H1 (cell line): Measurements from ENCODE around the gene TMOD4. TPM values are rescaled to one million over a fixed set of nuclear protein-coding genes. Genes with fewer than 3 reads are reported as not detected.

Experiments
- CHD7 ChIP-seq: fragments of 300-600 bp; sonication (generic); IDR thresholded peaks from 2 replicates; pipeline ENCODE4 v1.7.1; 2012; ENCODE audit warnings: low read length, moderate library complexity, mild to moderate bottlenecking, inconsistent platforms; ENCODE audit not compliant: insufficient replicate concordance
- CREB1 ChIP-seq: IDR thresholded peaks from 2 replicates; pipeline ENCODE4 v1.6.1; 2012; ENCODE audit warnings: inconsistent platforms
- polyA plus RNA-seq, 7 experiments: library from polyadenylated mRNA; depleted of rRNA in 3 of 7; stranded (reverse) in 5 of 7; unstranded in 2 of 7; fragments of >200 nt in 5 of 7; fragments of 200-250 nt in 2 of 7; gene quantifications; 1 replicate in 5 of 7; 2 replicates in 1 of 7; 4 replicates in 1 of 7; pipeline versions ENCODE4 v1.2.1 to v1.2.3, GENCODE V29; 2011 to 2013; ENCODE audit warnings: missing spikeins in 2 of 7, mixed read lengths in 2 of 7
- total RNA-seq: library from RNA; stranded (reverse); fragmentation: NEBNext Ultra II Directional; extraction: Animal tissue kit (Norgen Biotek cat#: 25700); gene quantifications from 2 replicates; pipeline ENCODE4 v1.2.1, GENCODE V29; 2021

TMOD4 gene
- total and polyA plus RNA-seq, 2 of the 8 experiments (the other 6 are each of a cell fraction or from before 2014, with no cell fraction given), result 0.42 TPM; not detected in 1

- TF ChIP-seq CHD7 (no peak), CREB1 (no peak)
Observed at GRCh38 chr1:151222130-151222529, 46.3 kb upstream of the TMOD4 start (continued).
